Measurements from ENCODE around the gene SLC22A23. TPM values are rescaled to one million over a fixed set of nuclear protein-coding genes. Genes with fewer than 3 reads are reported as not detected.

Gene SLC22A23
- total and polyA plus RNA-seq, 2 experiments from 2014 or later = 6.1 to 38.3 TPM

- no peak for ATAC-seq
- H3K4me3 Mint-ChIP-seq = no peak overlapping the region
Measured at GRCh38 chr6:3292431-3293197, 164.2 kb downstream of the SLC22A23 start.

More at GRCh38 chr6:3292431-3293197, 164.2 kb downstream of the SLC22A23 start:
- TF ChIP-seq EZH2 (IDR thresholded peaks at IDR 0.05; ENCODE audit: low read depth, unreplicated experiment) = no peak
- no peak for TF ChIP-seq JUNB (IDR thresholded peaks at IDR 0.05; ENCODE audit: unreplicated experiment)
- no peak for TF ChIP-seq POLR2AphosphoS5 (IDR thresholded peaks at IDR 0.05; ENCODE audit: low read depth)
- no peak for TF ChIP-seq ZNF114 (CRISPR knock-in tag; IDR thresholded peaks at IDR 0.05)
- TF ChIP-seq STAT1 (IDR thresholded peaks at IDR 0.05; ENCODE audit: unreplicated experiment) = no peak
- TF ChIP-seq, protein P1, sequence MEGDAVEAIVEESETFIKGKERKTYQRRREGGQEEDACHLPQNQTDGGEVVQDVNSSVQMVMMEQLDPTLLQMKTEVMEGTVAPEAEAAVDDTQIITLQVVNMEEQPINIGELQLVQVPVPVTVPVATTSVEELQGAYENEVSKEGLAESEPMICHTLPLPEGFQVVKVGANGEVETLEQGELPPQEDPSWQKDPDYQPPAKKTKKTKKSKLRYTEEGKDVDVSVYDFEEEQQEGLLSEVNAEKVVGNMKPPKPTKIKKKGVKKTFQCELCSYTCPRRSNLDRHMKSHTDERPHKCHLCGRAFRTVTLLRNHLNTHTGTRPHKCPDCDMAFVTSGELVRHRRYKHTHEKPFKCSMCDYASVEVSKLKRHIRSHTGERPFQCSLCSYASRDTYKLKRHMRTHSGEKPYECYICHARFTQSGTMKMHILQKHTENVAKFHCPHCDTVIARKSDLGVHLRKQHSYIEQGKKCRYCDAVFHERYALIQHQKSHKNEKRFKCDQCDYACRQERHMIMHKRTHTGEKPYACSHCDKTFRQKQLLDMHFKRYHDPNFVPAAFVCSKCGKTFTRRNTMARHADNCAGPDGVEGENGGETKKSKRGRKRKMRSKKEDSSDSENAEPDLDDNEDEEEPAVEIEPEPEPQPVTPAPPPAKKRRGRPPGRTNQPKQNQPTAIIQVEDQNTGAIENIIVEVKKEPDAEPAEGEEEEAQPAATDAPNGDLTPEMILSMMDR (conservative IDR thresholded peaks at IDR 0.05; ENCODE audit: low read depth in 2 of 2) = no peak
- no peak for TF ChIP-seq ZNF331 (CRISPR knock-in tag; IDR thresholded peaks at IDR 0.05; ENCODE audit: low read depth)
- TF ChIP-seq EZH2phosphoT487 (IDR thresholded peaks at IDR 0.05; ENCODE audit: unreplicated experiment) = no peak
- no peak for TF ChIP-seq ZNF462 (CRISPR knock-in tag; IDR thresholded peaks at IDR 0.05)
- H3K4me3 ChIP-seq = no peak overlapping the region
- H3K9me3 Mint-ChIP-seq = no peaks in the 10 kb centered on the region
- no peaks in the 10 kb centered on the region for H4K20me1 ChIP-seq (replicated peaks; ENCODE audit: insufficient read depth)
- peaks cover 72% of the 10 kb centered on the region for H3K36me3 Mint-ChIP-seq (ENCODE audit: low read depth)
- DNase-seq (ENCODE audit: low spot score) = no peak
- no peaks in the 10 kb centered on the region for H3F3A ChIP-seq (replicated peaks; ENCODE audit: low read depth)
- no peaks in the 10 kb centered on the region for H3K4me1 ChIP-seq (ENCODE audit: insufficient read depth)
- H3K27ac Mint-ChIP-seq = peak overlapping the region; percentile 16; the same call in 1 of the 2 replicates
- peaks cover 22% of the 10 kb centered on the region for H3K27me3 Mint-ChIP-seq (ENCODE audit: insufficient read depth, low read depth, poor library complexity)
- H2AFZ ChIP-seq = no peak overlapping the region
- H3K79me2 ChIP-seq (replicated peaks; ENCODE audit: insufficient read depth) = no peaks in the 10 kb centered on the region
- H3K4me2 ChIP-seq = no peak overlapping the region
- no peaks in the 10 kb centered on the region for H3K9me2 ChIP-seq (ENCODE audit: insufficient read depth)
- H3K27ac ChIP-seq (ENCODE audit: low read depth) = no peak overlapping the region; the same call in 1 of the 2 replicates
- H3K36me3 ChIP-seq (ENCODE audit: insufficient read depth) = peaks cover 4% of the 10 kb centered on the region; the same call in 1 of the 2 replicates
- H3K27me3 ChIP-seq (ENCODE audit: insufficient read depth) = no peaks in the 10 kb centered on the region
- H3K4me1 Mint-ChIP-seq = peaks cover 13% of the 10 kb centered on the region
